Effector memory CD4-positive, alpha-beta T cell (primary cell): ENCODE data around the gene GPC6.
A peak's percentile ranks its signal among the peaks of the same experiment; 100 is the strongest.

Source experiments
- DNase-seq, 3 donors: peaks; one replicate each; pipeline ENCODE4 v3.0.0-alpha.2; 2020
- H3K27ac ChIP-seq: 2 replicates; pipeline ENCODE4 v1.7.0; 2013; ENCODE audit warnings: mild to moderate bottlenecking, low read length, moderate library complexity; ENCODE audit not compliant: insufficient read depth, poor library complexity, severe bottlenecking
- H3K27me3 ChIP-seq: replicated peaks from 2 replicates; pipeline ENCODE4 v1.7.0; 2013; ENCODE audit warnings: mild to moderate bottlenecking, low read length; ENCODE audit not compliant: insufficient read depth, control insufficient read depth, poor library complexity, severe bottlenecking
- H3K36me3 ChIP-seq: 2 replicates; pipeline ENCODE4 v1.7.0; 2013; ENCODE audit warnings: mild to moderate bottlenecking, low read length, moderate library complexity; ENCODE audit not compliant: control insufficient read depth, insufficient read depth
- H3K4me1 ChIP-seq: 2 replicates; pipeline ENCODE4 v1.7.0; 2013; ENCODE audit warnings: low read length, mild to moderate bottlenecking; ENCODE audit not compliant: control insufficient read depth, insufficient read depth, poor library complexity, severe bottlenecking
- H3K4me3 ChIP-seq: 2 replicates; pipeline ENCODE4 v1.7.0; 2013; ENCODE audit warnings: low read length, low read depth, mild to moderate bottlenecking; ENCODE audit not compliant: insufficient read depth, poor library complexity, severe bottlenecking
- H3K9me3 ChIP-seq: 2 replicates; pipeline ENCODE4 v1.7.0; 2013; ENCODE audit warnings: mild to moderate bottlenecking, low read length, moderate library complexity; ENCODE audit not compliant: control insufficient read depth

Gene GPC6

DNA sequence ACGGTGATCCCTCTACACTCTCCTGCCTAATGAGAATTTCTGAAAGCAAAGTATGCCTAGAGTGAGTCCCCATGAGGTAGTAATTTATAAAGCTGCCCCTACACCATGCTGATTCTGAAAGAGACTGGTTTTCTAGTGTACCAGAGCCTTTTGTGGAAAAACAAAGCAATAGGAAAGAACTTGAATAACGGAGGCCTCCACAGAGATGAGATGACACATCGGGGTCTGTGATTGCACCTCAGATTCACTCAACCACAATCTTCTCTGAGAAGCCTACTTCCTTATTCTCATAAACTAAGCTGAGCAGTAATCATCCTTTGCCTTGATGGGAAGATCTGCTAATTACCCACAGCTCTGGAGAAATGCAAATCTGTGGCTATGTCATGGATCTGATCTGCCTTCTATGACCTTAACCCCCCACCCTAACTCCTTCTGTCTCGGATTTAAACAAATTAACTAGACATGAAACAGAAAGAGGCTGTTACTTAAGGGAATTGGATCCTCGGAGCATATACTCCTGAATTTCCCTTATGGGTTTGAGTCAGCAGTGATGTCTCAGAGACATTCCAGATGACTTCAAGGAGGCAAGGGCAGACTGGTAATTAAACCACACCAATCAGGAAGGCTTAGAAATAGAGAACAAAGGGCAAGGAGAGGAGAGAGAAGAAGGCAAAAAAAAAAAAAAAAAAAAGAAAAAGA is 1124.8 kb downstream of the GPC6 start:
- Histone ChIP-seq H3K4me3 (no peak overlapping the region), H3K4me1 (no peaks in the 10 kb centered on the region), H3K9me3 (no peaks in the 10 kb centered on the region), H3K27ac (no peak overlapping the region), H3K36me3 (no peaks in the 10 kb centered on the region), H3K27me3 (no peaks in the 10 kb centered on the region)
- DNase-seq, result no peak

DNA sequence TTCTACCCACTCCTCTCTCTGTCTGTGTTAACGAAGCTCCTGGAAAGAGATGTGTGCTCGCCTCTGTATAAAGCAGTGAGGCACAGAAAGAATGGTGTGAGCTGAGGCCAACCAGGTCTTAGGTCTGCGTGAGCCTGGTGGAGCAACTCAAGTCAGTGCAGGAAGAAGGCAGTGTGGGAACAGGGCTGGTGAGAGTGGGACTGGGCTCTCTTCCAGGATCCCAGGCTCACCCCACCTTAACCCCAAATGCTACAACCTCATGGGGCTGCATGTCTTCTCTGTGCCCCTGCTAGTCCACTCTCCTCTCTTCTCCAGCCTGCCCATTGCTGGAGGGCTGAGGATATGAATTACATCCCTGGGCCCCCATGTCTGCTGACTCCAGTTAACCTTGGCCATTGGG is 1125.5 kb downstream of the GPC6 start:
- H3K27me3 ChIP-seq, result no peaks in the 10 kb centered on the region
- no peak overlapping the region for H3K27ac ChIP-seq
- H3K4me3 ChIP-seq, result no peak overlapping the region
- no peak for DNase-seq
- H3K9me3 ChIP-seq, result no peaks in the 10 kb centered on the region
- H3K4me1 ChIP-seq, result no peaks in the 10 kb centered on the region
- H3K36me3 ChIP-seq, result no peaks in the 10 kb centered on the region

DNA sequence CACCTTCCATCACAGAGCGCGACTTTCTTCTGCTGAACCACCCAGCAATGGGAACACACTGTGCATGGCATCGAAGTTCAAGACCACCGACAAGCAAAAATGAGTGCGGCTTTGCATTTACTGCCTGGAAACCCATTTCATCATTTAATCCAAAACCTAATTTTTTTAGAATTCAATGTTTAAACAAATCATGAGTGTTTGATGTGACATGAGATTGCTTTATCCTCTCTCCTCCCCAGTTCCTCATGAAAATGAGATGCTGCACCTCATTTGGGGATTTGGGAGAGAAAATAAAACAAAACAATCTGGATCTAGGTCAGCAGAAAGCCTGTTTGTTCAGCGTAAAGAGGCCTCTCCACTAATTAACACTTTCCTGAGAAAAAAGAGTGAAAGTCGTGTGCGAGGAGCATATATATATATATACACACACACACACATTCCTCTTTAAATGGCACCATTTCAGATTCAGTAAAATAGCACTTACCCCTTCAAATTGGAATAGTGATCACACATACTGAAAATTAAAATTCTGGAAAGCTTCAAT is 1126.6 kb downstream of the GPC6 start:
- no peaks in the 10 kb centered on the region for H3K4me1 ChIP-seq
- H3K36me3 ChIP-seq, result no peaks in the 10 kb centered on the region
- H3K27ac ChIP-seq, result no peak overlapping the region
- no peak overlapping the region for H3K4me3 ChIP-seq
- no peaks in the 10 kb centered on the region for H3K9me3 ChIP-seq
- DNase-seq, result no peak
- no peaks in the 10 kb centered on the region for H3K27me3 ChIP-seq

DNA sequence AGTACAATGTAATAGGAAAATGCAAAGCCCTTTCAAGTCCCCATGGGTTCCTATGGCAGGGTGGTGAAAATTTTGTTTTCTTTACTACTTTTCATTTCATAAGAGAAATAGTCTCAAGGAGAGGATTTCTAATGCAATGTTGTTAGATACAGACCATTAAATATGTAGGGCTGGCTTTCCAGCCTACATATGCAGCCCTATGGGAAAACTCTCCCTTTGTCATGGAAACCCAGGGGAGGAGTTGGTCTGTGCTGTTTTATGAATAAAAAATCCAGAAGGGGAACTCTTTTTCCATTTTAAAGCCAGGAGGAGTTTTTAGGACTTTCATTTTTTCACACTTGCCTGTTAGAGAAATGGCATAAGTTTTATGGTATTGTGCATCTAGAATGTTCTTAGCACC is 1133.3 kb downstream of the GPC6 start:
- DNase-seq, result no peak
- H3K27ac ChIP-seq, result no peak overlapping the region
- H3K9me3 ChIP-seq, result no peaks in the 10 kb centered on the region
- H3K27me3 ChIP-seq, result no peaks in the 10 kb centered on the region
- H3K4me3 ChIP-seq, result no peak overlapping the region
- H3K36me3 ChIP-seq, result no peaks in the 10 kb centered on the region
- no peaks in the 10 kb centered on the region for H3K4me1 ChIP-seq

DNA sequence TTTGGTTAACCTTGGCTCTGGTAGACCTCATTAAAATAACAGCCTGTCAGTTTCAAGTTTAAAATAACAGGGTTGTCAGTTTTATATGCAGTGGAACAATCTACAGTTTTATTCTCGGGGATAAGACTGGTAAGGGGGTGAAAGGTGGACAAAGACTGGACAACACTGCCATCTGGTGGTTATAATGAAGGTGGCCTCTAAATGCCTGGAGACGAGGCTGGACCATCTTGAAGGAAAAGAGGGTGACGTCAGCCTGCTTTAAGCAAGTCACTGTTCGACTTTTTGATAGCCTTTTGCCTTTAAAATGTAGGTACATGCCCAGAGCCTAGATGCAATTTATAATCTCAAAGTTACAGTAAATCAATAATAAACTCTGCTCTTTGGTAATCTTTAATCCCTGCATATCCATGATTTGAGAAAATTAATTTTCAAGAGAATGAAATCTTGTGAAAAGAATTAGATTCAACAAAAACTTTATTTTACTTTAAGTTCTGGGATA is 1135.9 kb downstream of the GPC6 start:
- Histone ChIP-seq H3K36me3 (no peaks in the 10 kb centered on the region), H3K27me3 (no peaks in the 10 kb centered on the region), H3K4me3 (no peak overlapping the region), H3K27ac (no peak overlapping the region), H3K9me3 (no peaks in the 10 kb centered on the region), H3K4me1 (no peaks in the 10 kb centered on the region)
- DNase-seq, result peak; percentile 18 to 54 (median 41)

DNA sequence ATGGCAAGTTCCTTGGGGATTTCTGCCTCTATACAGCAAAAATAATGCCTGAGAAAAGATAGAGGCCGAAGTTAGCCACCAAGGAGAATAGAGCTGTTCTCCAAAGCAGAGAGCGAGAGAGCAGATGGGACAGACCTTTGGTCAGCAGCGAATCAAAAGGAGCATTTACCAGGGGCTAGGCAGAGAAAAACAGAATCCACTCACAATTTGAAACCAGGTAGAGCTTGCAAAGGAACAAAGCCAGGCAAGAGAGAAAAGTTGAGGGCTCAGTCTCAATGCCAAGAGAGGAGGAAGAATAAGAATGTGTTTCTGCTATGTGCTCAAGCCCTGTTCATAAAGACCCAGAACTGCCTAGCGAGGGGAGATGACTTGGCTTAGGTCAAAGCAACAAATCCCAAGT is 1140.1 kb downstream of the GPC6 start:
- no peaks in the 10 kb centered on the region for H3K9me3 ChIP-seq
- no peak overlapping the region for H3K4me3 ChIP-seq
- H3K27me3 ChIP-seq, result no peaks in the 10 kb centered on the region
- DNase-seq, result no peak
- no peaks in the 10 kb centered on the region for H3K4me1 ChIP-seq
- no peaks in the 10 kb centered on the region for H3K36me3 ChIP-seq
- H3K27ac ChIP-seq, result no peak overlapping the region

DNA sequence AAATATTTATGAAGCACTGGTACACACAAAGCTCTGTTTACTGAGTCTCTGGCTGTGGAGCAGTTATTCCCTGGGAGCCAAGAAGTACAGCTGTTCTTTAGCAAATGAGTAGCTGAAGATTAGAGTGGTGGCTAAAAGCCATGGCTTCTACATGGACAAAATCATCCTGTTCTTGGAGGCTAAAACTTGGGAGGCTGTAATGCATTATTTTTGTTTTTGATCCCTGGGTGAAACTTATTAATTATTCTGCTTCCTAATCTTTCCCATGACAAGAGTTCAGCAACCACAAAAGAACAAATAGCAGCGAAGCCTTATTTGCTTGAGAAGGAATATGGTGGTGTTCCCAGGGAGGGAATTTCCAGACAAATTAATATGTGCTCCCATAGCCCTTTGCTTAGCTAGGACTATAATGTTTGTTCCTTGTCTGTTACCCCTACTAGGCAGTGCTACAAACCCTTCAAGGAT is 1143.4 kb downstream of the GPC6 start:
- Histone ChIP-seq H3K4me1 (no peaks in the 10 kb centered on the region), H3K27ac (no peak overlapping the region), H3K36me3 (no peaks in the 10 kb centered on the region), H3K4me3 (no peak overlapping the region), H3K9me3 (no peaks in the 10 kb centered on the region), H3K27me3 (no peaks in the 10 kb centered on the region)
- DNase-seq, result no peak

DNA sequence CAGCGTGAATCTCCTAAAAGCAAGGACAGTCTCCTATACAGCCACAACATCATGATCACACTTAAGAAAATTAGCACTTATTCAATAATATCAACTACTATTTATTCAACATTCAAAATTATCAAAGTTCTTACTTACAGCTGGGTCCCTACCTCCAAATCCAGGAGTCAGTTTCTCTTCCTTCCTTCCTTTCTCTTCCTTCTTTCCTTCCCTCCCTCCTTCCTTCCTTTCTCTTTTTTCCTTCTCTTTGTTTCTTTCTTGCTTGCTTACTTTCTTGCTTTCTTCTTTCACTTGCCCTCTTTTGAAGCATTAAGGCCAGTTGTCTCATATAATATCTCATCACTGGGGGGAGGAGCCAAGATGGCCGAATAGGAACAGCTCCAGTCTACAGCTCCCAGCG is 1145.2 kb downstream of the GPC6 start:
- Histone ChIP-seq H3K36me3 (no peaks in the 10 kb centered on the region), H3K27me3 (no peaks in the 10 kb centered on the region), H3K4me1 (no peaks in the 10 kb centered on the region), H3K27ac (no peak overlapping the region), H3K9me3 (no peaks in the 10 kb centered on the region), H3K4me3 (no peak overlapping the region)
- no peak for DNase-seq

DNA sequence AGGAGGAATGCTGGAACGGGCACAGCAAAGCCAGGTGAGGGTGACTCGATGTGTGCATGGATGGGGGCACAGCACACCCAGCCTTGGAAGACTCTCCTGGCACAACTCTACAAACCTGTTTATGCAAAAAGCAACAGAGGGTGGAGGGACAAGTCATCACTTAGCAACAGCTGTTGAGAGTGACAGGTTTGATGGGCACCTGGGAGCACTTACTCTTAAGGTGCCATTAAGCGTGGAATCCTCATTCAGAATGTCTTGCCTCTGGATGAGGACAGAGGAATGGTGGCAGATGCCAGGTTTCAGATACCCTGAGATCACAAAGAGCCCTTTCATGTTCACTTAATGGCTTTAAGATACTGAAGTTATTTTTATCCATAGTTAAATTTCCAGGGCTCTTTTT is 1155.9 kb downstream of the GPC6 start:
- H3K36me3 ChIP-seq, result no peaks in the 10 kb centered on the region
- no peaks in the 10 kb centered on the region for H3K4me1 ChIP-seq
- H3K27me3 ChIP-seq, result no peaks in the 10 kb centered on the region
- DNase-seq, result no peak
- no peaks in the 10 kb centered on the region for H3K9me3 ChIP-seq
- no peak overlapping the region for H3K27ac ChIP-seq
- no peak overlapping the region for H3K4me3 ChIP-seq

DNA sequence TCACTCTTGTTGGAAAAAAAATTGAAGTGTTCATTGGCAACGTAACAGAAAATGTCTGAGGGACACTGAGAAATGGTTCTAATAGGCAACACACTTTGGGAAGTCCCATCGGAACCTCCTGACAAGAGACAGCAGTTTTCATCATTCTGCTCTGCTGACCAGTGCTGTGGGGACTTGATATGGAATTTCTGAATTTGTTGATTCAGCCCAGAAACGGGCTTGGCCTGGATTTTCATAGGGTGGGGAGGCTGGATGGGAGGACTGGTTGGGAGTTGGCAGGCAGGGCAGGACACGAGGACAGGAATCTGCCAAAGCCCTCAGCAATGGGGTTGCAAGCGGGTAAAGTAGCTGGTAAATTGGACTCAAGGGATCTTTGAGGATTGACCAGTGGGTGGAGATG is 1156.4 kb downstream of the GPC6 start:
- DNase-seq, result no peak
- Histone ChIP-seq H3K4me3 (no peak overlapping the region), H3K27ac (no peak overlapping the region), H3K36me3 (no peaks in the 10 kb centered on the region), H3K4me1 (no peaks in the 10 kb centered on the region), H3K9me3 (no peaks in the 10 kb centered on the region), H3K27me3 (no peaks in the 10 kb centered on the region)
